ENCODE data around the gene CADPS2.

- TF ChIP-seq CTCF (IDR thresholded peaks at IDR 0.05) (no peak), POLR2A (IDR thresholded peaks at IDR 0.05) (no peak)
Measured at GRCh38 chr7:122724366-122724765, 161.9 kb downstream of the CADPS2 start.
